GM19025 (cell line): ENCODE results near the gene DNMT3A.
A peak's percentile ranks its signal among the peaks of the same experiment; 100 is the strongest.

Experiments used
- ATAC-seq: cut with Tn5 transposase; IDR thresholded peaks from one replicate; pipeline ENCODE4 v1.9.1; 2021; ENCODE audit warnings: mild to moderate bottlenecking, low read depth, moderate library complexity; ENCODE audit not compliant: unreplicated experiment

Gene DNMT3A

DNA sequence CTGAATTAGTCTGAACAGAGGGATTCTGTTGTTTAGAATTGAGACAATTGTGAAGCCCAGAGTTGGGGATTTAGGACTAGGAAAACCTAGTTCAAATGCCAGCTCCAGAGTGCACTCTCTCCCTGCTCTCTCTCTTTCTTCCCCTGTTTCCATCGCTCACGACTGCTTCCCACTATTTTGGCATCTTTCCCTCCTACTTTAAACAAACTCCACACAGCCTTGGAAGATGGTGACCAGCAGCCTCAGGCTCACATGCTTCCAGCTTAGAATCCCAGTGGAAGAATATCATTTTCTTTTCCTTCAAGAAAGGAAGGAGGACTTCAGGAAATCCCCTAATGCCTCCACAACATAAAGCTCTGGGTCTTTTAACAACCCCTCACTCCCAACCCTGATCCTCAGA is 6.1 kb upstream of the DNMT3A start:
- ATAC-seq: no peak

DNA sequence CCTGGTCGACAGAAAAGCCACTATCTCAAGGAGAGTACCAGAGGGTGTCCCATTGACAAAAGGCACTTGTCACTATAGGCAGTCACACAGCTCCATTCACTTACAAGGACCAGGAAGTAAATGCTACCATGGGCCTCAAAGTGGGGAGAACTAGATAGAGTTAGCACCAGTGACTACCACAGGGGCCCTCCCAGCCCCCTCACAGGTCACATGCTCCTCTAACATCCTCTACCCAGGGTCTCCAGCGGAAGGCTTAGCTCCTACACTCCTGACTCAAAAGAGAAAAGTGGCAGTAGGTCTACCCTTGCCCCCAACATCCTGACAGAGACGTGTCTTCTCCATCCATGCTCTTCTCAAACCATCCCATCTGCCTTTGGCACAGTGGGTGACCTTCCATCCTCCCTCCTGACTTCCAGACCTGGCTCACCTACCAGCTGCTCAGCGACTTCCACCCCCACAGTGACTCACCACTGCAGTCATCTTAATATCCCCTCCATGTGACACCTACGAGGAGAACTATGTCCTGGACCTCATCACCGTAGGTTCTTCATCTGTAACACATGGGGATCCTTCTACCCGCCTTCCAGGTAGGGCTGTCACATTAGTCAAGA is 5.6 kb upstream of the DNMT3A start:
- ATAC-seq: no peak

- no peak for ATAC-seq
Measured at GRCh38 chr2:25343187-25343825, 1.6 kb upstream of the DNMT3A start.

DNA sequence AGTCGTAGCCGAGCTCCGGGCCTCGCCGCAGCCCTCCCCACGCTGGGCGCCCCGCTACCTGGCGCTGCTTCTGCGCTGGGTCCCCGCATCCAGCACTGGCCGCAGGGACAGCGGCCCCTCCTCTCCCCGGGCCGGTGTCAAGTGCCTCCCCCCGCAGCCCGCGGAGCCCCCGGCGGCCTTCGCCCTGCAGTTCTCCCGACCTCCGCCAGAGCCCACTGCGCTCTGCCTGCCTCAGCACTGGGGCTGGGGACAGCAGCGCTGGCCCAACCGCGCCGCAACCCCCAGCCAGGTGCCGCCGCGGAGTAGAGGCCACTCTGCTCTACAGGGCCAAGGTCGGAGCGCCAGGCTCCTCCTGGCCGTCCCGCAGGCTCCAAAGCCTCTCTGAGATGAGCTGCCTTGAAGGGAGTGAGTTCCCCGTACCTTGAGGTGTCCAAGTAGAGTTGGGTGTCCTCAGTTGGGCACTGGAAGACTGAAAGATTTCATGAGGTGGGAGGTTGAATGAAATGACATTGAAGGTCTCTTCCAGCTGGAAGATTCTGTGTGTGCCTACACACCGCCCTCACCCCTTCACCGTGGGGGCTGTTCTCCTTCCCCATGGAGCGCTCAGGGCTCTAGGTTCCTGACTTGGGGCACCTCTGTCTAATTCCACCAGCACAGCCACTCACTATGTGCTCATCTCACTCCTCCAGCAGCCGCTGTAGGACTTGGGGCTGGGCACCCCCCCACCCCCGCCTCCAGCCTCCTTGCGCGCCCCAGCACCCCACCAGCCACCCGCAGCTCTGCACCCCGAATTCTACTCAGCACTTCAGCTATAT is 854 bp upstream of the DNMT3A start:
- peak; percentile 76 for ATAC-seq

- peak; percentile 24 for ATAC-seq
Measured at GRCh38 chr2:25341011-25341727, 556 bp downstream of the DNMT3A start.

DNA sequence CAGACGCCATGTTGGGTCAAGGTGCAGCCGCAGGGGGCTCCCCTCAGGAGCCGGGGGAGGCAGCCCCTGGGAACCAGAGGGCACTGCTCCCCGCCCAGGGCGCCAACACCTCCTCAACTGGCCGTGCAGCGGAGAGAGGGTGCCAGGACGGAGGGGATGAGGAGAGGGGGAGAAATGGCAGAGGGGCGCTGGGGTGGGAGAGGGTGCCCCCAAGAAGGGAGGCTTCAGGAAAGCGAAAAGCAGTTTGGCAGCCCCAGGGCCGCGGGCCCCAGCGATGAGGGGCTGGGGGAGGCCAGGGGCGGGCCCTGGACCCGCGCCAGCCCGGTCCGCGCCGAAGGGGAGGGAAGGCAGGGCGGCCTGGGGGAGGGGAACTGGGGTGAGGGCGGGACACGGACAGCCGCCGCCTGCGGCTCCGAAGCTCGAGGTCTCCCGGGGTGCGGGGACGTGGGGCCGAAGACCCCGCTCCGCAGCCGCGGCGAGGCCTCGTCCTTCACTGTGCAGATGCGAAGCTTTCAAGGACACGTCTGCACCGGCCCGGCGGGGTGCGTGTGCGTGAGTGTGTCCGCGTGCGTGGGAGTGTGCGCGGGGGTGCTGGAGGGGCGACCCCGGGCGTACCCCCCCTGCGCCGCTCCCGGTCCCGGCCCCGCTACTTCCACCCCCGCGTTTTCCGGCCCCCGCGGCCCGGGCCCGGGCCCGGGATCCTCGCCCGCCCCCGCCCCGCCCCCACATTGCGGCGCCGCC is 1.4 kb downstream of the DNMT3A start:
- ATAC-seq: no peak

DNA sequence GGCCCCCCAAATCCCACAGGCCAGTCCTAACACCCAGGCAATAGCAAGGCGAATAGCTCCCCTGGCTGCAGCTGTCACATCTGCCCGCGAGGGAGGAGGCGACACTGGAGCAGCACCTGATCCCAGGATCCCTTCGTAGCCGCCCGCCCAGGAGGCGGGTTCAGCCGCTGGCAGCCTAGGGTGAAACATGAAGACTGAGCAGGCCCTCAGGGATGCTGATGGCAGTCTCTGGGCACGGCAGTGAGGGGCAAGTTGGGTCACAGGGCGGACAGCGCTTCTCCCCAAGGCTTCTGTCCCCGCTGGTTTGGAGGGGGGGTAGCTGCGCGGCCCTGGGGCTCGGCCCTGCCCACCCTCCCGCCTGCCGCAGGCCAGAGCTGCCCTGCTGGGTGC is 1.9 kb downstream of the DNMT3A start:
- no peak for ATAC-seq

DNA sequence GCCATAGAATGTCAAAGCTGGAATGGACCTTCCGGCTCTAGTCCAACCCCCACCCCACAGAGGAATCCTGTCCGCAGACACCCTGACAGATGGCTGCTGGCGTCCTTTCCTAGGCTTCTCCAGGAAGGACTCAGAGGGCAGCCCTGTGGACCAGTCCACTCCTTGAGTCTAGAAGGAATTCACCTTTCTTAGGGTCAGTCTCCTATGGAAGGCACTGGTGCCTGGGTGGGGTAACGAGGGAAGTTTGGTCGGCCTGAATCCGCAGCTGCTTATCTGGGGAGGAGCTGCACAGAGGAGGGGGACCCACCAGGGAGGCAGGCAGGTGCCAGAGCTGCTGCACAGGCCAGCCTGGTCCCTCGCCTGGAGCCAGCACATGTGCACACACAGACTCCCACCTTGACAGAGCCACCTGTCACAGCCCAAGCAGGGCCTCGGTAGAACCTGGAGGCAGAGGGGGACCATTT is 2.5 kb downstream of the DNMT3A start:
- no peak for ATAC-seq

DNA sequence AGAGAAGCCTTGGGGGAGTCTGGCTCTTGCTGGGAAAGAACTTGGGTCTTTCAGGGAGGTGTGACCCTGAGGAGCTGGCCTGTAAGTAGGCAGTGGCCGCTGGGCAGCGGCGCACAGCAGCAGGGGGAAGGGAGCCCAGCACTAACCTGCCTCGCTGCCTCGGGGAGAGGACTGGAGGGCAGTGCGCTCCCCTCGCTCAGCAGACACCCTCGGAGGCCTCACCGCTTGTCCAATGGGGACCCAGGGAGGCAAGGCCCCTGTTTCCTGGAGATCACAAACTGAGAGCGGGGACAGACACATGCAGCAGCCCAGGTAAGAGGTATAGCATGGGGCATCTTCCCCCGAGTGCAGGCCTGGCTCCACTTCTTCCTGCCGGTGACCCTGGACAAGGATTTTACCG is 3.3 kb downstream of the DNMT3A start:
- ATAC-seq: no peak

- no peak for ATAC-seq
Measured at GRCh38 chr2:25337891-25338290, 3.8 kb downstream of the DNMT3A start.

DNA sequence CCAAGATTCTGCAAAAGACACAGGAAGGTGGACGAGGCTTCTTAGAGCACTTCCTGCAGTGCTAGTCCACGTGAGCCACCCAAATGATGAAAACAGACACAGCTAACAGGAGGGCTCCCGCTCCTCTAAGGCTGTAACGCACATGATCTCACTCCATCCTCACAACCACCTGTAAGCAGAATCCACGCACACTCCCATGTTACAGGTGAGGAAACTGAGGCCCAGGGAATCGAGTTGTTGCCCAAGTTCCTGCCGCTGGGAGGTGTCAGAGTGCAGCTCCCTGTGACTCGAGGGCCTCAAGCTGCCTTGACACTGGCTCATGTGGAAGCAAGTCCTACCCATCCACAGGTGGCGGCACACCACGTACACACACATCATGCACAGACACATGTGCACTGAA is 4.4 kb downstream of the DNMT3A start:
- ATAC-seq: no peak

DNA sequence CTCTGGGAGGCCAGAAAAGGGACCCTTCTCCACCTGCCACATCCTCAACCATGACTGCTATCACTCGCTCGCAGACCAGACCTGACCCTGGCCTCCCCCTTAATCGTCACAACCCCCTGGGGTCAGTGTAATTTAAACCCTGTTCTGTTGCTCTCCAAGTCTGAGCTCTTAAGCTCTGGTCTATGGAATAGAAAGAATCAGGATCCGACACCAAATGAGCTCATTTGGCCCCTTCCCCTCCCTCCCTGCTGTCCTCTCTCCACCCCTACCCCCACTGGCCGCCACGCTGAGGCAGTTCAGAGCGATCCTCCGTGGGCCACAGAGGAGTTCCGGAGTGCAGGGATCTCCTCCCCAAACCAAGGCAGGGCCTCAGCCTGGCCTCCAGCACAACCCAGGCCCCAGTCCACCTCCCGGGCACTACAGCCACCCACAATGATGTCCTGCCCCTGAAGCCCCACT is 5.3 kb downstream of the DNMT3A start:
- no peak for ATAC-seq

- no peak for ATAC-seq
Measured at GRCh38 chr2:25335971-25336370, 5.8 kb downstream of the DNMT3A start.

DNA sequence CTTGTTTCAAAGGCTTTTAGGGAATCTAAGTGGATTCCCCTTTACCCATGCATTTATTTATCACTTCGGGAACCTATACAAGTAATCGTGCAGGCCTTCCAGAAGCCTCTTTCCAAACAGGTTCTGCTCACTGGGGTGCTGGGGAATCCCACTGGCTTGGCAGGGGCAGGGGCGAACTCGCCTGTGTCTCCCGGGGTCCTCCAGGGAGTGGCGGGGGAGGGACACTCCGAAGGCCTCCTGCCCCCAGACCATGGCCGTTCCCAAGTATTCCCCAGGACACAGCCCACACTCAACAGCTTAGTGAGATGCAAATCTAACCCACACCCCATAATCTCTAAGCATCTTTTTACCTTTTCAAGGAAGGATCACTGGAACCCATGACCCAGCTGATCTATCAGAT is 6.5 kb downstream of the DNMT3A start:
- no peak for ATAC-seq

- no peak for ATAC-seq
Measured at GRCh38 chr2:25334482-25334881, 7.2 kb downstream of the DNMT3A start.

- no peak for ATAC-seq
Measured at GRCh38 chr2:25333981-25334380, 7.7 kb downstream of the DNMT3A start.

DNA sequence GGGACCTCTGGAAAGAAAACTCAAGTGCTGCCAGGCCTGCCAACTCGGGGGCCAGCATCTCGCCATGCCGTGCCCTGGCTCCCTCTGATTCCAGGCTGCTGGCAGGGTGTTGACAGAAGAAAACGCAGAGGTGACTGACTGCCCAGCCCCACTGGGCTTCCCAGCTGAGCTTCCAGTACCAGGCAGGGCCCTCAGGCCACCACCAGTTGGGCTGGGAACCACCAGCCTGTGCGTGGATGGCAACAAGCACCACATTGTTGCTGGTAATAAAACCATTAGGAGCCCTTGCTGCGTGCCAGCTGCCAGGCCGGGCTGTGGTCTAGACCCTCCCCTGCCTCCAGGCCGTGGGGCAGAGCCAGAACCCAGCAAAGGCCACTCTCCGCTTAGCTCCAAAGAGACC is 9.2 kb downstream of the DNMT3A start:
- ATAC-seq: no peak

DNA sequence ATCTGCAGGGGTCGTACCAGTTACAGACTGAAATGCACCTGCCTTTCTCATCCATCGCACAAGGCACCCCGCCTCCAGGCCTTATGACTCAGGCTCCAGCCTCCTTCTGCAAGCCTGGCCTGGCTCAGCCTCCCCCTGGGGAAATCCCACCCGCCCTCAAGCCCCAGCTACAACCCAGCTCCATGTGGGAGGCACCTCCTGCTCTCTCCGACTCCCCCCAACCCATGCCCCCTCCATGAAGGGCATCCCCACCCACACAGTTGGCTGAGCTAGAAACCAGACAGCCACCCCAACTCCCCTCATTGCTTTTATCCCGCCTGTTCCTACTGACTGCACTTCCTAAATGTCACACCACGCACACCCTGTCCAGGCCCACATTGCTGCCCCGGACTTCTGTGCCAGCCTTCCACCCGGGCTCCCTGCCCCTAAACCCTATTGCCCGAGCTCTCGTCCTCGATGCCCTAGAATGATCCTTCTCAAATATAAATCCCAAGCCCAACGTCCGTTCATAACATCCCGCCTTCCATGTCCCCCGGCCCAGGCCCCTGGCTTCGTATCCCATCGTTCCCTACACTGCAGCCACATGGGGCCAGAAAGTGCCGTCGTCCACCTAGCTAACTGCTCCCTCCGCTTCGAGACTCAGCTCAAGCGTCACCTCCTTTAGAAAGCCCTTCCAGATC is 9.9 kb downstream of the DNMT3A start:
- no peak for ATAC-seq

DNA sequence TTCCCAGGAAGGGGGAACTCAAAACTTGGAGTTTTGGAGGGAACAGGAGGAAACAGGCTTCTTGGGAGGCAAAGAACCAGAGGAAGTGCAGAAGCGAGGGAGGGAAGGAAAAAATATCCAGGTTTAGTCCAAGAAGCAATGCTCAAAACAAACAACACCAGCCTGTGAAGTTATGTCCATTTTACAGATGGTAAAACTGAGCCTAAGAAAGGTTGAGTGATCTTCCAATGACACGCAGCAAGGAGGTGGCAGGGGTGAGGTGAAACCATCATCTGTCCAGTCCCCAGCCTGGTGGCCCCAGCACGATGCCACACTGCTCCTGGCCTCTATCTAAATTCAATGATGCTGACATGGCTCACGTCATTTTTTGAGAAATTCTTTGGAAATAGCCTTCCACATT is 10.8 kb downstream of the DNMT3A start:
- ATAC-seq: no peak

DNA sequence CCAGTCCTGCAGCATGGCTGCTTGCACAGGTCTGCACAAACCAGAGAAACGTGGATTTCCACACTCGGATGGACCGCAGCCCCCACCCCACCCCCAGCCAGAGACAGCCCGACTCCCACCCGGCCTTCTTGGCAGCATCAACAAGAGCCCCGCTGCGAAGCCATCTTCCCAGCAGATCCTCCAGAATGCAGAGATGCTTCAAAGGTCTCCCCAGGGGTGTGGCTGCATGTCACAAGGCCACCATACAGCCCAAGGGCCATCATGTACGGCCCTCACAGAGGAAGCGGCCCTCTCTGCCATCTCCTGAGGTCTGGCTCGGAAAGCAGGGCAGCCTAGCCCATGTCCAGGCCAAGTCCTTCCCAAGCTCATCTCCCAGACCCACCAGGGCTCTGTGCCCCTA is 11.5 kb downstream of the DNMT3A start:
- no peak for ATAC-seq
